HG03460 (cell line): ENCODE data around the gene TUBGCP3.
"Not testable (repeated sequence)": the region's sequence is repeated elsewhere in the genome, so short reads cannot be mapped to it uniquely, and the experiment has no call there.

Experiments used
- ATAC-seq: cut with Tn5 transposase; IDR thresholded peaks from one replicate; pipeline ENCODE4 v1.9.1; 2021; ENCODE audit not compliant: unreplicated experiment

Gene TUBGCP3

GRCh38 chr13:112531263-112531794 lies 56.6 kb downstream of the TUBGCP3 start:
- ATAC-seq, result no peak

- ATAC-seq, result no peak
Measured at GRCh38 chr13:112530861-112531260, 57.1 kb downstream of the TUBGCP3 start.

- no peak for ATAC-seq
Measured at GRCh38 chr13:112529216-112529615, 58.7 kb downstream of the TUBGCP3 start.

GRCh38 chr13:112526146-112526853 lies 61.7 kb downstream of the TUBGCP3 start:
- ATAC-seq, result no peak

GRCh38 chr13:112525356-112525945 lies 62.5 kb downstream of the TUBGCP3 start:
- no peak for ATAC-seq

GRCh38 chr13:112522578-112522977 lies 65.4 kb downstream of the TUBGCP3 start:
- no peak for ATAC-seq

GRCh38 chr13:112521073-112521685 lies 66.8 kb downstream of the TUBGCP3 start:
- ATAC-seq, result no peak

- ATAC-seq, result no peak
Measured at GRCh38 chr13:112519517-112520060, 68.4 kb downstream of the TUBGCP3 start.

GRCh38 chr13:112516218-112516617 lies 71.7 kb downstream of the TUBGCP3 start:
- no peak for ATAC-seq

- ATAC-seq, result no peak
Measured at GRCh38 chr13:112513761-112514160, 74.2 kb downstream of the TUBGCP3 start.

GRCh38 chr13:112510987-112511685 lies 76.8 kb downstream of the TUBGCP3 start:
- ATAC-seq, result no peak

- no peak for ATAC-seq
Measured at GRCh38 chr13:112510002-112510780, 77.8 kb downstream of the TUBGCP3 start.

GRCh38 chr13:112509190-112509589 lies 78.8 kb downstream of the TUBGCP3 start:
- ATAC-seq, result no peak

GRCh38 chr13:112506046-112506445 lies 81.9 kb downstream of the TUBGCP3 start:
- no peak for ATAC-seq

- ATAC-seq, result no peak
Measured at GRCh38 chr13:112496166-112496565, 91.8 kb downstream of the TUBGCP3 start.

GRCh38 chr13:112495465-112495864 lies 92.5 kb downstream of the TUBGCP3 start:
- no peak for ATAC-seq

- no peak for ATAC-seq
Measured at GRCh38 chr13:112489199-112489598, 98.8 kb downstream of the TUBGCP3 start.

- not testable (repeated sequence) for ATAC-seq
Measured at GRCh38 chr13:112488343-112489050, 99.5 kb downstream of the TUBGCP3 start.

- ATAC-seq, result no peak
Measured at GRCh38 chr13:112487127-112487517, 100.8 kb downstream of the TUBGCP3 start.
